Measurements from ENCODE around the gene COPZ2.
"Not testable (repeated sequence)": the region's sequence is repeated elsewhere in the genome, so short reads cannot be mapped to it uniquely, and the experiment has no call there.

The COPZ2 gene

GRCh38 chr17:48023400-48024148 lies 14.0 kb downstream of the COPZ2 start:
- DNase-seq (ENCODE audit: low read depth), result no peak
- TF ChIP-seq CTCF (conservative IDR thresholded peaks at IDR 0.05; ENCODE audit: low read depth, low read length), result no peak
- H3K4me3 ChIP-seq (ENCODE audit: low read depth, low read length), result peak overlapping the region; percentile 51

- DNase-seq (ENCODE audit: low read depth), result no peak
- no peak for TF ChIP-seq CTCF (conservative IDR thresholded peaks at IDR 0.05; ENCODE audit: low read depth, low read length)
- H3K4me3 ChIP-seq (ENCODE audit: low read depth, low read length), result no peak overlapping the region
These were observed 14.7 kb downstream of the COPZ2 start for GRCh38 chr17:48022901-48023300.

GRCh38 chr17:48021934-48022333 lies 15.7 kb downstream of the COPZ2 start:
- no peak for TF ChIP-seq CTCF (conservative IDR thresholded peaks at IDR 0.05; ENCODE audit: low read depth, low read length)
- no peak for DNase-seq (ENCODE audit: low read depth)

GRCh38 chr17:48017817-48018158 lies 19.8 kb downstream of the COPZ2 start:
- H3K4me3 ChIP-seq (ENCODE audit: low read depth, low read length); DNase-seq (ENCODE audit: low read depth): not testable (repeated sequence)

More at GRCh38 chr17:48021934-48022333, 15.7 kb downstream of the COPZ2 start:
- H3K4me3 ChIP-seq (ENCODE audit: low read depth, low read length), result no peak overlapping the region

GRCh38 chr17:48016112-48016511 lies 21.5 kb downstream of the COPZ2 start:
- no peak overlapping the region for H3K4me3 ChIP-seq (ENCODE audit: low read depth, low read length)
- no peak for TF ChIP-seq CTCF (conservative IDR thresholded peaks at IDR 0.05; ENCODE audit: low read depth, low read length)
- DNase-seq (ENCODE audit: low read depth), result no peak

- no peak for DNase-seq (ENCODE audit: low read depth)
- no peak for TF ChIP-seq CTCF (conservative IDR thresholded peaks at IDR 0.05; ENCODE audit: low read depth, low read length)
These were observed 22.9 kb downstream of the COPZ2 start for GRCh38 chr17:48014595-48015111.

GRCh38 chr17:48013876-48014594 lies 23.6 kb downstream of the COPZ2 start:
- no peak overlapping the region for H3K4me3 ChIP-seq (ENCODE audit: low read depth, low read length)
- no peak for TF ChIP-seq CTCF (conservative IDR thresholded peaks at IDR 0.05; ENCODE audit: low read depth, low read length)

More at GRCh38 chr17:48014595-48015111, 22.9 kb downstream of the COPZ2 start:
- no peak overlapping the region for H3K4me3 ChIP-seq (ENCODE audit: low read depth, low read length)

More at GRCh38 chr17:48013876-48014594, 23.6 kb downstream of the COPZ2 start:
- no peak for DNase-seq (ENCODE audit: low read depth)

Measured in choroid plexus epithelial cell (primary cell).